Measurements from ENCODE around the gene RNF157. TPM values are rescaled to one million over a fixed set of nuclear protein-coding genes. Genes with fewer than 3 reads are reported as not detected.
A peak's percentile ranks its signal among the peaks of the same experiment; 100 is the strongest.

Gene RNF157
- total and polyA plus RNA-seq, 10 of the 15 experiments (the other 5 are each of a cell fraction or from before 2014, with no cell fraction given) = 1.4 to 15.9 (median 9.6) TPM

DNA sequence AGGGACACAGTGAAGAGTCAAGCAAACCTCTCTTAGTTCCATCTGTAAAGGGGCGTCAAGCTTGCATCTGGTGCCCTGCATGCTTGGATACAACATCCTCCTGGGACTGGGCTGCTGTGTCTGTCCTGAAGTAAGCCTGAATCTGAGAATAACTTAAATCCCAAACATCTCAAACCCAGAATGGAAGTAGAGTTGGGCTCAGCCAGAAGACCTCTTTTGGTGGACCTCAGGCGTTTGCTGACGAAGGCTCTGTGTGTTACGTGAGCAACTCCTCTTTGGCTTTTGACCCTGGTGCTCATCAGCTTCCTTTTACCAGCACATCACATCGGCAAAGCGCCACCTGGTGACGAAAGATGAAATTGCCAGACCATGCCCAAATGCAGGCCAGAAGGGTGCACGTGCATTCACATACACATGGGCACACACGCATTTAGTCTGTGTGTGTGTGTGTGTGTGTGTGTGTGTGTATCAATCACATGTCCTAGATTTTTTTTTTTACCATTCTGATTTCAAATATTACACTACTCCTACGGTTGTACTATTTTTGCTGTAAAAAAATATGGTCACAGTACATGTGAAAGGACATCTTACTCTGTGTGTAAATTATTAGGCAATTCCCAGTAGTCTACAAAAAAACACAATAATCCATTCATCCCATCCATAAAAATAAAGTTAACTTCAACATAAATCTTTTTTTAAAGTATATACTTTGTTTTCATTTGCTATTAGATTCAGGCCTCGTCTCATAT lies 58.1 kb downstream of the RNF157 start:
- no TSS peak for BruUV-seq (replicated peaks)
- in situ Hi-C loops (cut with MboI) = no loop called here
- intact Hi-C loops (cut with micrococcal nuclease; ENCODE audit: unreplicated experiment) = loop anchor here (1.0 kb wide), 2 partner anchors 61 to 97 kb away; no protein-coding TSS in a partner anchor
- Histone ChIP-seq H3K4me1 (ENCODE audit: control insufficient read depth, insufficient read depth, low read length) (peaks cover 30% of the 10 kb centered on the region), H3K4me2 (ENCODE audit: control insufficient read depth, insufficient read depth) (peak overlapping the region; percentile 38), H3K4me3 (no peak overlapping the region), H2AFZ (ENCODE audit: control insufficient read depth, low read depth, low read length) (peak overlapping the region; percentile 98), H3K79me2 (ENCODE audit: control insufficient read depth, insufficient read depth, low read length) (no peaks in the 10 kb centered on the region), H3K9me3 (replicated peaks; ENCODE audit: control insufficient read depth, insufficient read depth, low read length) (no peaks in the 10 kb centered on the region; the same call in 2 of the 3 replicates), H3K27ac (ENCODE audit: control insufficient read depth, insufficient read depth) (peak overlapping the region; percentile 24; the same call in 1 of the 2 replicates), H3K27me3 (replicated peaks in 1 of 2; ENCODE audit: control insufficient read depth in 2 of 2, insufficient read depth in 2 of 2, low read length in 1 of 2) (no peaks in the 10 kb centered on the region), H4K20me1 (ENCODE audit: control insufficient read depth, insufficient read depth) (no peaks in the 10 kb centered on the region), H3K36me3 (ENCODE audit: control insufficient read depth in 2 of 2, insufficient read depth in 2 of 2, low read length in 1 of 2) (no peaks in the 10 kb centered on the region), H3K9ac (ENCODE audit: control insufficient read depth, insufficient read depth, low read length) (no peak overlapping the region)
- DNase-seq (ENCODE audit: low read depth, low spot score) (peak; percentile 94), ATAC-seq (peak; percentile 83), FAIRE-seq (peak; percentile 98)
- ChIA-PET SMC1A (ENCODE audit: uncharacterized antibody, unreplicated experiment) (interaction anchor here (0.6 to 12.7 kb wide), 17 partner anchors 8 to 97 kb away, joined by 3 to 152 read pairs (median 7); partner anchors contain the start of gene UBALD2), RAD21 (ENCODE audit: unreplicated experiment) (interaction anchor here (0.6 to 17.4 kb wide), 10 partner anchors 10 to 171 kb away, joined by 3 to 419 read pairs (median 7); partner anchors contain the start of gene UBALD2), POLR2A (interaction anchor here (0.6 to 16.8 kb wide), 5 partner anchors 18 to 311 kb away, joined by 3 to 427 read pairs (median 6); partner anchors contain the start of gene UBALD2), CTCF (interaction anchor here (0.6 to 12.6 kb wide), 30 partner anchors 9 to 581 kb away, joined by 3 to 162 read pairs (median 5); partner anchors contain the start of gene UBALD2)
- 19% methylated on average over 11 of the region's 11 CpGs for WGBS (ENCODE audit: insufficient coverage, insufficient replicate concordance, low lambda C conversion rate, missing lambda C conversion rate)
- peak; percentile 46; the same call in 1 of the 2 replicates for TF ChIP-seq TBL1XR1 (IDR thresholded peaks at IDR 0.05; ENCODE audit: low read depth, low read length)
- TF ChIP-seq, protein P1, sequence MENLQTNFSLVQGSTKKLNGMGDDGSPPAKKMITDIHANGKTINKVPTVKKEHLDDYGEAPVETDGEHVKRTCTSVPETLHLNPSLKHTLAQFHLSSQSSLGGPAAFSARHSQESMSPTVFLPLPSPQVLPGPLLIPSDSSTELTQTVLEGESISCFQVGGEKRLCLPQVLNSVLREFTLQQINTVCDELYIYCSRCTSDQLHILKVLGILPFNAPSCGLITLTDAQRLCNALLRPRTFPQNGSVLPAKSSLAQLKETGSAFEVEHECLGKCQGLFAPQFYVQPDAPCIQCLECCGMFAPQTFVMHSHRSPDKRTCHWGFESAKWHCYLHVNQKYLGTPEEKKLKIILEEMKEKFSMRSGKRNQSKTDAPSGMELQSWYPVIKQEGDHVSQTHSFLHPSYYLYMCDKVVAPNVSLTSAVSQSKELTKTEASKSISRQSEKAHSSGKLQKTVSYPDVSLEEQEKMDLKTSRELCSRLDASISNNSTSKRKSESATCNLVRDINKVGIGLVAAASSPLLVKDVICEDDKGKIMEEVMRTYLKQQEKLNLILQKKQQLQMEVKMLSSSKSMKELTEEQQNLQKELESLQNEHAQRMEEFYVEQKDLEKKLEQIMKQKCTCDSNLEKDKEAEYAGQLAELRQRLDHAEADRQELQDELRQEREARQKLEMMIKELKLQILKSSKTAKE (IDR thresholded peaks at IDR 0.05; ENCODE audit: low read depth, poor library complexity, severe bottlenecking) = no peak
- peak; percentile 75 for TF ChIP-seq NBN (IDR thresholded peaks at IDR 0.05)
- no peak for TF ChIP-seq BCL11A (IDR thresholded peaks at IDR 0.05; ENCODE audit: low read depth, low read length)
- no peak for TF ChIP-seq LARP7 (IDR thresholded peaks at IDR 0.05)
- TF ChIP-seq ESRRA (IDR thresholded peaks at IDR 0.05; ENCODE audit: low read length) = no peak
- TF ChIP-seq CUX1 (IDR thresholded peaks at IDR 0.05; ENCODE audit: insufficient replicate concordance, low read depth, low read length) = no peak
- TF ChIP-seq, protein P2, sequence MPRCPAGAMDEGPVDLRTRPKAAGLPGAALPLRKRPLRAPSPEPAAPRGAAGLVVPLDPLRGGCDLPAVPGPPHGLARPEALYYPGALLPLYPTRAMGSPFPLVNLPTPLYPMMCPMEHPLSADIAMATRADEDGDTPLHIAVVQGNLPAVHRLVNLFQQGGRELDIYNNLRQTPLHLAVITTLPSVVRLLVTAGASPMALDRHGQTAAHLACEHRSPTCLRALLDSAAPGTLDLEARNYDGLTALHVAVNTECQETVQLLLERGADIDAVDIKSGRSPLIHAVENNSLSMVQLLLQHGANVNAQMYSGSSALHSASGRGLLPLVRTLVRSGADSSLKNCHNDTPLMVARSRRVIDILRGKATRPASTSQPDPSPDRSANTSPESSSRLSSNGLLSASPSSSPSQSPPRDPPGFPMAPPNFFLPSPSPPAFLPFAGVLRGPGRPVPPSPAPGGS (IDR thresholded peaks at IDR 0.05; ENCODE audit: borderline replicate concordance, insufficient read depth, low read depth, low read length, poor library complexity, severe bottlenecking) = no peak
- TF ChIP-seq MTA3 (IDR thresholded peaks at IDR 0.05; ENCODE audit: borderline replicate concordance, low read length) = no peak
- no peak for TF ChIP-seq HSF1 (IDR thresholded peaks at IDR 0.05; ENCODE audit: low read depth, low read length)
- no peak for TF ChIP-seq SPI1 (IDR thresholded peaks at IDR 0.05; ENCODE audit: borderline replicate concordance, insufficient read depth, low read depth, low read length)
- TF ChIP-seq CHD1 (IDR thresholded peaks at IDR 0.05; ENCODE audit: low read depth, low read length) = no peak

All from GM12878 (cell line).